ENCODE measurements around the gene SEC24B. TPM values are rescaled to one million over a fixed set of nuclear protein-coding genes. Genes with fewer than 3 reads are reported as not detected.

Gene SEC24B
- total and polyA plus RNA-seq, 12 donors: 8.4 to 49.3 (median 29.8) TPM

- intact Hi-C loops (cut with DNase I): loop anchor here (10.0 kb wide), 2 partner anchors 61 to 709 kb away; partner anchors contain the start of gene SEC24B (in 1 of the 2)
- Histone ChIP-seq H3K27me3 (no peaks in the 10 kb centered on the region), H3K9me3 (replicated peaks in 1 of 3) (no peaks in the 10 kb centered on the region), H3K4me1 (replicated peaks in 1 of 2) (peaks cover 0 to 10% of the 10 kb centered on the region in 2 donors), H3K4me3 (no peak overlapping the region), H3K36me3 (replicated peaks in 1 of 2) (peaks cover 0 to 38% of the 10 kb centered on the region in 2 donors), H3K27ac (no peak overlapping the region)
- 94 to 97% (median 95%) methylated on average over 6 to 7 of the region's 7 CpGs for WGBS, 4 donors
- DNase-seq: no peak
- TF ChIP-seq CTCF (IDR thresholded peaks at IDR 0.05): no peak
- TF ChIP-seq POLR2A (IDR thresholded peaks at IDR 0.05): no peak
These were observed 61.9 kb downstream of the SEC24B start for GRCh38 chr4:109495514-109495913.

GRCh38 chr4:109496875-109497274 lies 63.3 kb downstream of the SEC24B start:
- Histone ChIP-seq H3K36me3 (replicated peaks in 1 of 2) (peaks cover 0 to 38% of the 10 kb centered on the region in 2 donors), H3K27me3 (no peaks in the 10 kb centered on the region), H3K4me3 (no peak overlapping the region), H3K4me1 (replicated peaks in 1 of 2) (peaks cover 0 to 7% of the 10 kb centered on the region in 2 donors), H3K27ac (no peak overlapping the region), H3K9me3 (replicated peaks in 1 of 3) (no peaks in the 10 kb centered on the region)
- TF ChIP-seq CTCF (IDR thresholded peaks at IDR 0.05): no peak
- TF ChIP-seq POLR2A (IDR thresholded peaks at IDR 0.05): no peak
- DNase-seq: no peak
- intact Hi-C loops (cut with DNase I): loop anchor here (10.0 kb wide), 2 partner anchors 62 to 708 kb away; partner anchors contain the start of gene SEC24B (in 1 of the 2)
- 92 to 95% (median 94%) methylated on average over 2 of the region's 2 CpGs for WGBS, 4 donors

GRCh38 chr4:109497511-109497910 lies 63.9 kb downstream of the SEC24B start:
- Histone ChIP-seq H3K9me3 (replicated peaks in 1 of 3) (no peaks in the 10 kb centered on the region), H3K4me1 (replicated peaks in 1 of 2) (peaks cover 0 to under 1% of the 10 kb centered on the region in 2 donors), H3K27me3 (no peaks in the 10 kb centered on the region), H3K27ac (no peak overlapping the region), H3K4me3 (no peak overlapping the region), H3K36me3 (replicated peaks in 1 of 2) (peaks cover 0 to 38% of the 10 kb centered on the region in 2 donors)
- TF ChIP-seq CTCF (IDR thresholded peaks at IDR 0.05) (no peak), POLR2A (IDR thresholded peaks at IDR 0.05) (no peak)
- intact Hi-C loops (cut with DNase I): loop anchor here (10.0 kb wide), 2 partner anchors 63 to 707 kb away; partner anchors contain the start of gene SEC24B (in 1 of the 2)
- no peak for DNase-seq

GRCh38 chr4:109499513-109499912 lies 65.9 kb downstream of the SEC24B start:
- H3K36me3 ChIP-seq (replicated peaks in 1 of 2): peaks cover 0 to 37% of the 10 kb centered on the region in 2 donors
- WGBS, 4 donors: 82 to 95% (median 91%) methylated on average over 2 of the region's 2 CpGs

More at GRCh38 chr4:109499513-109499912, 65.9 kb downstream of the SEC24B start:
- DNase-seq: no peak
- Histone ChIP-seq H3K4me1 (replicated peaks in 1 of 2) (no peaks in the 10 kb centered on the region), H3K27me3 (no peaks in the 10 kb centered on the region), H3K4me3 (no peak overlapping the region), H3K9me3 (replicated peaks in 1 of 3) (no peaks in the 10 kb centered on the region), H3K27ac (no peak overlapping the region)
- TF ChIP-seq POLR2A (IDR thresholded peaks at IDR 0.05) (no peak), CTCF (IDR thresholded peaks at IDR 0.05) (no peak)
- intact Hi-C loops (cut with DNase I): loop anchor here (10.0 kb wide), 2 partner anchors 65 to 705 kb away; partner anchors contain the start of gene SEC24B (in 1 of the 2)

Data from adrenal gland (tissue), 12 donors.